HL-60 (cell line): ENCODE results near the gene FRZB.

Source experiments
- CTCF ChIP-seq: IDR thresholded peaks from one replicate; pipeline ENCODE4 v1.5.1; 2011; ENCODE audit warnings: low read length, control low read depth, inconsistent platforms; ENCODE audit not compliant: insufficient read depth
- POLR2AphosphoS5 ChIP-seq: IDR thresholded peaks from 2 replicates; pipeline ENCODE4 v1.6.1; 2012; ENCODE audit warnings: low read depth
- REST ChIP-seq: IDR thresholded peaks from 2 replicates; pipeline ENCODE4 v1.6.1; 2012; ENCODE audit warnings: low read depth; ENCODE audit not compliant: insufficient replicate concordance

- TF ChIP-seq CTCF (no peak), REST (no peak), POLR2AphosphoS5 (no peak)
Observed at GRCh38 chr2:182831101-182831500, 35.3 kb downstream of the FRZB start.
